NCI-H69 (cell line): ENCODE measurements around the gene UBE2QL1.

Experiments used
- DNase-seq: peaks from one replicate; lab custom pipeline; 2025; lab: John Stamatoyannopoulos, UW

UBE2QL1 gene

GRCh38 chr5:6476313-6476661 is 27.6 kb downstream of the UBE2QL1 start:
- DNase-seq = no peak

- no peak for DNase-seq
Observed at GRCh38 chr5:6478793-6479192, 30.1 kb downstream of the UBE2QL1 start.

GRCh38 chr5:6480133-6481051 is 31.7 kb downstream of the UBE2QL1 start:
- DNase-seq = no peak

GRCh38 chr5:6482735-6483134 is 34.1 kb downstream of the UBE2QL1 start:
- peak; percentile 26 for DNase-seq

- no peak for DNase-seq
Observed at GRCh38 chr5:6483880-6484382, 35.3 kb downstream of the UBE2QL1 start.

- no peak for DNase-seq
Observed at GRCh38 chr5:6484446-6484845, 35.8 kb downstream of the UBE2QL1 start.

GRCh38 chr5:6484899-6485298 is 36.2 kb downstream of the UBE2QL1 start:
- DNase-seq = no peak

- DNase-seq = no peak
Observed at GRCh38 chr5:6485441-6485840, 36.8 kb downstream of the UBE2QL1 start.

- DNase-seq = no peak
Observed at GRCh38 chr5:6486074-6486473, 37.4 kb downstream of the UBE2QL1 start.

- peak; percentile 23 for DNase-seq
Observed at GRCh38 chr5:6487081-6487480, 38.4 kb downstream of the UBE2QL1 start.

GRCh38 chr5:6488021-6488420 is 39.4 kb downstream of the UBE2QL1 start:
- DNase-seq = peak; percentile 11

- DNase-seq = no peak
Observed at GRCh38 chr5:6489643-6490185, 41.1 kb downstream of the UBE2QL1 start.

GRCh38 chr5:6490246-6490645 is 41.6 kb downstream of the UBE2QL1 start:
- DNase-seq = no peak

GRCh38 chr5:6490693-6491092 is 42.0 kb downstream of the UBE2QL1 start:
- DNase-seq = no peak

- DNase-seq = no peak
Observed at GRCh38 chr5:6491196-6491918, 42.7 kb downstream of the UBE2QL1 start.

GRCh38 chr5:6491919-6492290 is 43.2 kb downstream of the UBE2QL1 start:
- DNase-seq = no peak

- no peak for DNase-seq
Observed at GRCh38 chr5:6492934-6493333, 44.3 kb downstream of the UBE2QL1 start.

- DNase-seq = no peak
Observed at GRCh38 chr5:6493681-6494454, 45.2 kb downstream of the UBE2QL1 start.

GRCh38 chr5:6494939-6495338 is 46.3 kb downstream of the UBE2QL1 start:
- DNase-seq = no peak

GRCh38 chr5:6495433-6496206 is 47.0 kb downstream of the UBE2QL1 start:
- DNase-seq = peak; percentile 39

- DNase-seq = no peak
Observed at GRCh38 chr5:6496207-6496584, 47.5 kb downstream of the UBE2QL1 start.
